ENCODE data around the gene DNAJB1.
A peak's percentile ranks its signal among the peaks of the same experiment; 100 is the strongest.
"Not testable (repeated sequence)": the region's sequence is repeated elsewhere in the genome, so short reads cannot be mapped to it uniquely, and the experiment has no call there.

Gene DNAJB1

DNA sequence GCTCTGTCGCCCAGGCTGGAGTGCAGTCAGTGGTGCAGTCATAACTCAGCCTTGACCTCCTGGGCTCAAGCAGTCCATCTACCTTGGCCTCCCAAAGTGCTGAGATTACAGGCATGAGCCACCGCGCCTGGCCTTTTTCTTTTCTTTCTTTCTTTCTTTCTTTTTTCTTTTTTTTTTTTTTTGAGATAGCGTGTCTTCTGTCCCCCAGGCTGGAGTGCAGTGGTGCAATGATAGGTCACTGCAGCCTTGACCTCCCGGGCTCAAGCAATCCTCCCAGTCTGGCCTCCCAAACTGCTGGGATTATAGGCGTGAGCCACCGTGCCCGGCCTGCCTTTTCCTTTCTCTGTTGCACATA lies 33.8 kb upstream of the DNAJB1 start:
- DNase-seq, result not testable (repeated sequence)

DNA sequence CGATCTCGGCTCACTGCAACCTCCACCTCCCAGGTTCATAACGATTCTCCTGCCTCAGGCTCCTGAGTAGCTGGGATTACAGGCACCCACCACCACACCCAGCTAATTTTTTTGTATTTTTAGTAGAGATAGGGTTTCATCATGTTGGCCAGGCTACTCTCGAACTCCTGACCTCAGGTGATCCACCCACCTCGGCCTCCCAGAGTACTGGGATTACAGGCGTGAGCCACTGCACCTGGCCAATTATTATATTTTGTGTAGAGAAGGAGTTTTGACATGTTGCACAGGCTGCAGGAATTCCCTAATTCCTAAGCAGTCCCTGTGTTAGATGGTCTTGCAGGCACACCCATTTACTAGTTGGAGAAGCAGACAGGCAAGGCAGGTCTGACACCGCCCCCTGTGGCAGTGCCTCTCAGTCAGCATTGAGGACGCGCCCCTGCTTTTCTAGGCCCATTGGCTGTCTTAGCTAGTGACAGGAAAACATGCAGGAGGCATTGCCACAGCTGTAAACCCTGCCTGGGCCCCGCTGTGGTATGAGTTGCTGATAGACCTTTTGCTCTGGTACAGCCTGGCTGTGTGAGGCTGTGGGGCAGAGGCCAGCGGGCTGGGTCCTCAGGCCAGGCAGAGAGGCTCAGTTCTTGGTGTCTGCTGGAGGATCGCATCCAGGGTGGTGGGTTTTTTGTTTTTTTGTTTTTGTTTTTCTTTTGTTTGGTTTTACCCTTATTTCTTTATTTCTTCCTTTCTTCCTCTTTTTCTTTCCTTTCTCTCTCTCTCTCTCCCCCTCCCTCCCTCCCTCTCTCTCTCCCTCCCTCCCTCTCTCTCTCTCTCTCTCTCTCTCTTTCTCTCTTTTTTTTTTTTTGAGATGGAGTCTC lies 33.2 kb upstream of the DNAJB1 start:
- DNase-seq, result peak; percentile 96

DNA sequence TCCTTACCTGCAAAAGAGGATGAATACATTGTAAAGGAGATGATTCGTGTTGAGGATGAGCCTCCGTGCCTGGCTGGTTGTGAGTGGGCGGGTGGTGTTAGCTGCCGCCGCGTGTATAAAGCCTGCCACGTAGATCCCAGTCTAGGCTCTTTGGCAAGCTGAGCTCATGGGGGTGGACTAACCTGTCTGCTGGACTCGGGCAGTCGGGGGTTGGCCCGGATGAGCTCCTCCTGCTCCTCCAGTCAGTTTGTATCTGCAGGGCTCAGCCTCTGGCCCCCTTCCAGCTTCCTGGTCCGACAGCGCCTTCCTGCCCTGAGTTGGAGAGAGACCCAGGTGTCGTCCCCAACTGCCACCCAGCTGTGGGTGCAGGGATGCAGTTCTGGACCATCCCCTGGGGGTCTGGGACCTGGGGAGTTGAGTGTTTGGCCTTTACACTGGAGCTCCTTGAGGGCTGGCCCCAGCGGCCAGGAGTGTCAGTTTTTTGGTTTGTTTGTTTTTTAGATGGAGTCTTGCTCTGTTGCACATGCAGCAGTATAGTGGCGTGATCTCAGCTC lies 32.1 kb upstream of the DNAJB1 start:
- DNase-seq, result no peak

DNA sequence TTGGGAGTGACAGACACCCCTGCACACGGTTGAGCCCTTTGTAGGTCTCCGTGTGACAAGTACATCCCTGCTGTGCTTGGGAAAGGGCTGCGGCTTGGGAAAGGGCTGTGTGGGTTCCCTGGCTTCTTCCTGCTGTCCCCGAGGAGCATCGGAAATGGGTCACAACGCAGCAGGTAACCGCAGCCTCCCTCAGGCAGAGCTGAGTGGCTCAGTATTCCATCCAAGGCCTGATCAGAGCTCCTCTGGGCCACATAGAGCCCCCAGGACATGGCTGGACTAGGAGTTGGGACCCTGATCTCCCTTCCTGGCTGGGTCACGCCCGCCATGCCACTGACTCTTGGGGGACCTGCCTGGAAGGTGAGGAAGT lies 27.5 kb upstream of the DNAJB1 start:
- no peak for DNase-seq

DNA sequence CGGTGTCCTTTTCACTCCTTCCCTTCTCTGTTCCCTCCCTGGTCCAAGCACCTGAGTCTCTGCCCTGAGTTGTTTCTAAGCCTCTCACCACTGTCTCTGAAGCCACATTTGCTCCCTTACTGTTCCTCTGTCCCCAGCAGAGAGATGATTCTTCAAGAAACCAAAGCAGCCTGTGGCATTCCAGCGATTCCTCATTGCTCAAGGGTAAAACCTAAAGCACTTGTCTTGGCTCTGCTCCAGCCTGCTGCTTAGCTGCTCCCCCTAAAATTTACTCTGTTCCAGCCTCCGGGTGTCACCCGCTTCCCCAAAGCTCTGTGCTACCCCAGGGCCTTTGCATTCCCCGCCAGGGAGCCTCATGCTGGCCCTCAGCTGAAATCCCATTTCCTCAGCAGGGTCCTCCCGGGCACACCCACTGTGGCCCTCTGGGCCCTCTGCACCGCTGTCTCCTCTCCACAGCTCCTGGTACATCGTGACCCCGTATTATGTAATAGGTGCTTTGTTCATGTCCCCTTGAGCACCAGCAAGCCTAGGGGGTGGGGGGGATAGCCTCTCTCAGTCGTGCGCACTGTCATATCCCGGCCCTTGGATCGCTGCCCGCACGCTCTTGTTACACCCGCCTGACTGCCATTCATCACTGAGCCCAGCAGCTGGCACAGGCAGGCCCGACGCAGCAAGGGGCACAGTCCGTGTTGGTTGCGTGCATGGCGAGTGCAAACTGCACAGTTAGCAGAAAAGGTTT lies 26.9 kb upstream of the DNAJB1 start:
- no peak for DNase-seq

DNA sequence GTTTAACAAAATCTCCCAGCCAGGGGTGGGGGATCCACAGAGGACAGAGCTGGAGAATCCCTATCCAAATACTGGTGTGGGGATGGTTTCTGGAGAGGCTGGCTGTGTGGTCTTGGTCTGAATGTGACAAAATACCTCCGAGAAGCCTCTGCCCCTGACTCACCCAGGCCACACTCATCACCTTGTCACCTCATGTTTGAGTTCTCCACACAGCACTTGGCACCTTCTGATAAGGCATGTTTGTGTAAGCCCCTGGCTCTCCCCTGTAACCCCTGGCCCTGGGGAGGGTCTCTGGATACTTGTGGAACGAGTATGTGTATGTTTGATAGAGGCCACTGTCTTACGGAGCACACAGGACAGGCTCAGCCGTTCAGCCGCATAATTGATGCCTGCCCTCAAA lies 25.9 kb upstream of the DNAJB1 start:
- no peak for DNase-seq

DNA sequence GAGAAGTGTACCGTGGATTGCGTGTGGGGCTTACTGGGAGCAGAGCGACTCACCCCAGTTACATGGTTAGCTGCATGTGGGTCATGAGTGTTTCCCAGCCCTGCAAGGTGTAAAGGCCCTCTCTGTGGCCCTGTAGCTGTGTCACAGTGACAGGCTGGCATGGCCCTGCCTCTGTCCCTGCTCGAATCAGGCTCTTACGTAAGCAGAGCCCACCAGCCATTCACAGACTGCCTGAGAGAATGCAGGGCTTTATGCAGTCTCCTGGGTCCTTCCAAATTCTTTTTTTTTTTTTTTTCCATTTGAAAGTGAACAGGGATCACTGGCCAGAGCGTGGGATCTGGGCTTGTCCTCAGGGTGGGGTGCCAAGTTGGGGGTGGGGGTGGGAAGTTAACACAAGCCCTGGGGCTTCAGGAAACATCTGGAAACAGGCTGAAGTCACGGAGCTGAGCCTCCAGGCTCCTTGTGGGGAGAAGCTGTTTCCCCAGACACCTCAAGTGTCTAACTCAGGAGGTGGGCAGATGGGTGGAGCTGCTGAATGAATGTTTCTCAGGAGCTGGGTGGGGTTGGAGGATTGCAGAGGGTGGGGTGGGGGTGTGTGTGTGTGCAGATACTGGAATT lies 24.6 kb upstream of the DNAJB1 start:
- DNase-seq, result peak; percentile 56

DNA sequence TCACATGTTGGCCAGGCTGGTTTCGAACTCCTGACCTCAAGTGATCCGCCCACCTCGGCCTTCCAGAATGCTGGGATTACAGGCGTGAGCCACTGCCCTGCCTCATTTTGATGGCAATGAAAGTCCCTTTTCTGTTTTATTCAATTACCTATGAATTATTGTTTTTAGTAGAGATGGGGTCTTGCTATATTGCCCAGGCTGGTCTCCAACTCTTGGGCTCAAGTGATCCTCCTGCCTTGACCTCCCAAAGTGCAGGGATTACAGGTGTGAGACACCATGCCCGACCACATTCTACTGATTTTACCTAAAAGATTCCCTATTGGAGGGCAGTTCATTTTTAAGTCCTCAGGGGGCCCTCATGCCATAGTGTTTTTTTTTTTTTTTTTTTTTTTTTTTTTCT lies 23.8 kb upstream of the DNAJB1 start:
- not testable (repeated sequence) for DNase-seq

DNA sequence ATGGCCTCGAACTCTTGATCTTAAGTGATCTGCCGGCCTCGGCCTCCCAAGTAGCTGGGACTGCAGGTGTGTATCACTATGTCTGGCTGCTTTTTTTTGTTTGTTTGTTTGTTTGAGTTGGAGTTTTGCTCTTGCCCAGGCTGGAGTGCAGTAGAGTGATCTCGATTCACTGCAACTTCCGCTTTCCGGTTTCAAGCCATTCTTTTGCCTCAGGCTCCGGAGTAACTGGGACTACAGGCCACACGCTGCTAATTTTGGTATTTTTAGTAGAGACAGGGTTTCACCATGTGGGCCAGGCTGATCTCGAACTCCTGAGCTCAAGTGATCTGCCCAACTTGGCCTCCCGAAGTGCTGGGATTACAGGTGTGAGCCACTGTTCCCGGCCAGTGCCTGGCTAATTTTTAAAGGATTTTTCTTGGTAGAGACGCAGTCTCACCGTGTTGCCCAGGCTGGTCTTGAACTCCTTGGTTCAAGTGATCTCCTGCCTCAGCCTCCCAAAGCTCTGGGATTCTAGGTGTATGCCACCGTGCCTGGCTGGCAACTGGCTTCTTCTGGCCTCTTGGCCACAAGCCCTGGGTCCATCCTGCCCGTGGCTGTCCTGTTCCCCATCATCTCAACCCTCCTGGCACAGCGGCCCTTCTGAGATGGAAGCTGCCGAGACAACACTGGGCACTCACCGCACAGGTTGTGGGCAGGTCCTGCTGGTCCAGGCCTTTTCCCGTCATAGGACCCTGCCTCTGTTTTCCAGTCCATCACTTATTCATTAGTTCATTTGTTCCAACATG lies 22.7 kb upstream of the DNAJB1 start:
- no peak for DNase-seq

DNA sequence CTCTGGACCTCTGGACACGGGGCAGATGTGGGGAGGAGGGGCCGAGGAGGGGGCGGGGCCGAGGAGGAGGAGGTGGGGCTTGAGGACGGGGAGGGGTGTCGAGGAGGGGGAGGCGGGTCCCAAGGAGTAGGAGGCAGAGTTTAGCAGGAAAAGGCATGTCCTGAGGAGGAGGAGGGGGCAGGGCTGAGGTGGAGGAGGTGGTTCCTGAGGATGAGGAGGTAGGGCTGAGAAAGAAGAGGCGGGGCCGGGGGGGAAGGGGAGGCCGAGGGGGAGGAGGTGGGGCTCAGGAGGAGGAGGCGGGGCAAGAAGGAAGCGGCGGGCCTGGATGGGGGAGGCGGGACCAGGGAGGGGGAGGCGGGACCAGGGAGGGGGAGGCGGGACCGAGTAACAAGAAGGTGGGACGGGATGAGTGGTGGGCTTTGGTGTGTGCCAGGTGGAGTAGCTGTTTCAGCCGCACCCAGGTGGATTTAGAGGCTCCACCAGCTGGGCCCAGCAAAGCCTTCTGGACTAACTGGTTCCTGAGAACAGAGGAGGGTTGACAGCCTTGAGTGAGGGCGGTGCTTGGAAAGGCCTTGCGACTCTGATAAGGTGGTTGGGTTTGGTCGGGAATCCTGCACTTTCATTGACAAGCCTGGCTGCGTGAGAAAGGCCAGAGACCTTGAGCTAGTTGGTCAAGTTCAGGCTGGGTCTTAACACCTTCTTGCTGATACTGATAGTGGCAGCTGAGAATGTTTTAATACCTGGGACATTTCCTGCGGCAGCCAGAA lies 18.9 kb upstream of the DNAJB1 start:
- DNase-seq, result peak; percentile 92

DNA sequence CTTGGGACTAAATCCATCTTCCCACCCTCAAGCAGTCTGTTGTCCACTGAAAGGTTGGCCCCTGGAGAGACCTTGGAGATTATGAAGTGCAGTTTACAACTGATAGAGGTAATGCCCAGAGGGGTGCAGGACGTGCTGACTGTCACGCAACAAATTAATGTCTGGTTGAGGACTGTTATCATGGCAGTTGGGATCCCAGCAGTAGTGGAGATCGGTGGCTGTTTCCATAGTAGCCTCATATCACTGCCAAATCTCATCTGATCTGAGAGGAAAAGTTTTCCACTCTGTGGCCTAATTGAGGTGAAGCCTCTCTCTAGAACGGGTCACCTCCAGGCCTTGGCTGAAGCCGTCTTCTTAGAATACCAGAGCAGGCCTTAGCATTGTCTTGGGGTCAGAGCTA lies 15.3 kb upstream of the DNAJB1 start:
- no peak for DNase-seq

DNA sequence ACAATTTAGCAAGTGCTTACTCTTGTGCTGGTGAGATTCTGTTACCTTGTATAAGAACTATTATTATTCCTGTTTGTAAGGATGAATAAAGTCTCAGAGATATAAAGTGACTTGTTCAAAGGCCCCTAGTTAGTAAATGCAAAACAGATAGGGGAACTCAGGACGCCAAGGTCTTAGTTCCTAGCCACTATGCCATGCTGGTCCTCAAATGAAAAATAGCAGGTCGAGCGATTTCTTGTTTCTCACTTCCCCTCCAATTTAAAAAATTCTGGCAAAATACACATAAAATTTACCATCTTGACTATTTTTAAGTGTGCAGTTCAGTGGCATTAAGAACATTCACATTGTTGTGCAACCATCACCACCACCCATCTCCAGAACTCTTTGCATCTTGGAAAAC lies 12.3 kb upstream of the DNAJB1 start:
- no peak for DNase-seq

DNA sequence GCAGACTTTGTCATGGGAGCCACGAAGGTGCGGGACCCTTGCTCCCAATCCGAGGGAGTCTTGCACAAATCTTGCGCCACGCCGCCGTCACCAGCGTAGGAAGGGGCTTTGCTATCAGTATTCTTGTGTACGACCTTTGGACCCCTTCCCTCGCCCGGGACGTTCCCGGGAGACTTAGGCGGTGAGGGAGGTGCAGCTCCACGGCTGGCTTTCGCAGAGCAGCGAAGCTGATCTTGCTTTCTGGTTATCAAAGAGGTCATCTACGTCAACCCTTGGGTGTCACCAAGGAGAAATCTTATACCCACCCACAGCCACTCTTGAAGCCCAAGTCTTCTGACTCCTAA lies 11.8 kb upstream of the DNAJB1 start:
- no peak for DNase-seq

DNA sequence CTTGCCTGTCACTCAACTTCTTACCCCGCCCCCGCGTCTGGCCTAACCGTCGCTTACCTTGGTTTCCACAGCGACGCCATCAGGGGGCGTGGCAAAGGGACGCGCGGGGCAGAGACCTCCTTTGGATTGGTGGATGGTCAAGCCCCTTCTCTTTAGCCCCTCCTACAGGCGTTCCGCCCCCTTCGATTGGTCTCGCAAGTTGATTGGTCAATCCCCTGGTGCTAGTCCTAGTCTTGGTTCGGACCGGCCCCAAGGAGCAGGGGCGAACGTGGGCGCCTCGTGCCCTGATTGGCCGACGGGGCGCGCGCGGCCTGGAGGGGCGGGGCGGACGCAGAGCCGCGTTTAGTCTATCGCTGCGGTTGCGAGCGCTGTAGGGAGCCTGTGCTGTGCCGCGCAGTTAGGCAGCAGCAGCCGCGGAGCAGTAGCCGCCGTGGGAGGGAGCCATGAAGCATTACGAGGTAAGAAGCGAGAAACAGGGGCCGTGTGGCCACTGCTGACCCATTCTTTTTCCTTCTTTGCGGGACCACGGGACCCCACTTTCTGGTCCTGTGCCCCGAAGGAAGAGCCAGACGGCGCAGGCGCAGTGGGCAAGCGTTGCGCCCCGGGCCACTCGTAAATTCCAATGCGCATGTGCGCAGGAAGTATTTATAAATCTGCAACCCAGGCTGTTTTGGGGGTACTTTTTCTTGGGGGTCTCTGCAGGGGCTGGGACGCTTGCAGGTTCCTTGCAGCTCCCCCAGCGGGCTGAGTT lies 11.2 kb upstream of the DNAJB1 start, which contains the start of gene TECR:
Gene TECR, plus strand, starts transcription at position 341 of the 751 bp plus-strand sequence. Its CDS starts 103 bp downstream, at position 444.
- DNase-seq, result peak; percentile 100

DNA sequence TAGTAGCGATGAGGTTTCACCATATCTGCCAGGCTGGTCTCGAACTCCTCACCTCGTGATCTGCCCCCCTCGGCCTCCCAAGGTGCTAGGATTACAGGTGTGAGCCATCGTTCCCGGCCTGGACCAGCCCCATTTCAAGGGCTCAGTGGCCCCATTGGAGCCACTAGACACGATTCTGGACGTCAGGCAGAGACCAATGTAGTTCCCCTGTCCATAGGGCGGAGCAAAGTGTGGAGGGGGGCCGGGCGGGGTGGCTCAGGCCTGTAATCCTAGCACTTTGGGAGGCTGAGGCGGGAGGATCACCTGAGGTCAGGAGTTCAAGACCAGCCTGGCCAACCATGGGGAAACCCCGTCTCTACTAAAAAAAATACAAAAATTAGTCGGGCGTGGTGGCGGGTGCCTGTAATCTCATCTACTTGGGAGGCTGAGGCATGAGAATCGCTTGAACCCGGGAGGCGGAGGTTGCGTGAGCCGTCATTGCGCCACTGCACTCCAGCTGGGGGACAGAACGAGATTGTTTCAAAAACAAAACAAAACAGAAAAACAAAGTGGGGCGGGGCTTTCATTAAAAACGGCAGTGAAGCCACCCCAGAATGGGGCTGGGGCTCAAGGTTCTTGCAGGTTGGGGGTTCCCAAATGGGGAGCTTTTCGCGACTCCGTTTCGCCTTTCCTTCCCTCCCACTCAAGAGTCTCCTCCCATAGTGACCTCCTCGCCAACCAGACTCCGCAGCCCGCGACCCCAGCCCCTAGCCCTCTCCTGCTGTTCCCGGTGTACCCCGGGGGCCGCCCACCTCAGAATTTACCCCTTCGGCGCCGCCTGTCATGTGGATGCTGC lies 10.4 kb upstream of the DNAJB1 start:
- no peak for DNase-seq

DNA sequence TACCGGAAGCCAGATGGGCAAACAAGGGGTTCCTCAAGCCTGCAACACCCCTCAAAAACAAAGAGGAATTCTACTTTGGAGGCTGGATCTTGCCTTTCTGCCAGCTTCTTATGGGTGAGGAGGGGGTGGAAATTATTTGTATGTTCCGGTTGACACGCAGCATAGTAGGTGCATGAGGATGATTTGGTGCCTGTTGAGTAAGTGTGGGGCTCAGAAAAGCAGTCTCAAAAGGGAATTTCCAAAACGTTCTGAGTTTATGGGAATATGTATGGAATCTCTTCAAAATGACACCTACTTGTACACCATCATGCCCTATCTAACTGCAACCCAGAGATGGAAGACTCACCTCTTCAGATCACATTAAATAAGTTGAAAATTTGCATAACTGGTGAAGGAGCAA lies 8.2 kb upstream of the DNAJB1 start:
- DNase-seq, result no peak

DNA sequence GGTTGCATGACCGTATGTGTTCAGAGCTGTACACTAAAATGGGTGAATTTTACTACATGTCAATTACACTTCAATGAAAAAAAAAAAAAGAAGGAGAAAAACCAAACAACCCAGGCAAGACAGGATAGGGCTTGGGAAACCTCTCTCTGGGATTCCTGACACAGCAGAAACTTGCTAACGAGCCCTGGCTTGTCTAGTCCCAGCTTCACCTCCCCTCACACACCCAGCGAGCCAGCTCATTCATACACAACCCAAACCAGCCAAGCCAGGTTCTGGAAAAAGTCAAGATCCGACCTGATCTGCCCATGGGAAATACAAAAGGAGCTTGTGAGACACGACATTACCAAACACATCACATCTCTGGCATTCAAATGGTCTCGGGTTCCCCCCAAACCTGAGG lies 7.5 kb upstream of the DNAJB1 start:
- DNase-seq, result no peak

DNA sequence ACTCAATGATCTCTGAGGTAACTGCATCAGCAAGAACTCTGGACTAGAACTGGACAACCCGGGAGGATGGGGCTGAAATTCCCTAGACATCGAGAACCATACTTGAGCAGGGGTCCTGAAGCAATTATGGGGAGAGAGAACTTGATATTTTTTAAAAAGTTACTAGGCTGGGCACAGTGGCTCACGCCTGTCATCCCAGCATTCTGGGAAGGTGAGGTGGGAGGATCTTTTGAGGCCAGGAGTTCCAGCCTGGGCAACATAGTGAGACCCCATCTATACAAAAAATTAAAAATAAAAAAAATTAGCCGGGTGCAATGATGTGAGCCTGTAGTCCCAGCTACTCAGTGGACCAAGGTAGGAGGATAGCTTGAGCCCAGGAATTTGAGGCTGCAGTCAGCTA lies 2.3 kb upstream of the DNAJB1 start:
- no peak for DNase-seq

DNA sequence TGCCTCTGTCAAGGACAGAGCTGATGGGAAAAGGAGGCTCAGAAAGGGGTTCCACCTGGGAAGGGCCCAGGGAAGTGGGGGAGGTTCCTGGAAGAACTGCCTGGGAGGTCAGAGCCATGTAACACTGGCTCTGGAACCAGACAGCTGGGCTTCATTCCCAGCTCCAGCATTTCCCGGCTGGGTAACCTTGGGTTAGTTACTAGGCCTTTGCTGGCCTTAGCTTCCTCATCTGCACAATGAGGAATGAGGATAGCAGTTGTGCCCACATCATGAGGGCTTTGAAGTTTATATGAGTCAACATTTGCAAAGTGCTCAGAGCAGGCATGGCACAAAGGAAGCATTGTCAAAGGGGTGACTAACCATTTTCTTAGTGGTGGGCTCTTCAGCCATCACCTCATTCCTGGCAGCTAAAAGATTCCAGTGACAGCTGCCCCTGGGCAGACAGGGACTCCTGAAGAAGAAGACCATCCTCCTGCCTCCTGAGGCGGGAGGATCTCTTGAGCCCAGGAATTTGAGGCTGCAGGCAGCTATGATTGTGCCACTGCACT lies 1.7 kb upstream of the DNAJB1 start:
- DNase-seq, result no peak

DNA sequence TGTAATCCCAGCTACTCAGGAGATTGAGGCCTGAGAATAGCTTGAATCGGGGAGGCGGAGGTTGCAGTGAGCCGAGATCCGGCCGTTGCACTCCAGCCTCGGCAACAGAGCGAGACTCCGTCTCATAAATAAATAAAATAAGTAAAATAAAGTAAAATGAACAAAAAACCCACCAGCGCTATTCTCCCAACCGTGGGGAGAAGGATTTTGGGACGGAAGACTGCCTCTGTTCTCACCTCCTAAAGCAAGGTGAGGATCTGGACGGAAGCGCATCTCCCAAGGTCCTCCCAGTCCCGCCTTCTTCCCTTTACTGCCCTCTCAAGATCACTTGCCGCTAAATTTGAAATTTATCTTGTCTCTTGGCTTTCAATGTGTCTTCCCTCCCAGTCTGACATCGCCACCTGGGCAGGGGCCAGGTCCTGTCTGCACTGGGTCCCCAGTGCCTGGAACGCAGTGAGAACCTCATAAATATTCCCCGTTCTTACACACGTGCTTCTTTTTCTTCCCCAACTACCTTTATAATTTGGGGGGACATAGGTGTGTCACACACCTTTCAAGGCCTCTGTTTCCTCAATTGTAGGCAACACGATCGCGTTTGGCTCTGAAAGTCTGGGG lies 1.2 kb upstream of the DNAJB1 start:
- no peak for DNase-seq

All from hematopoietic multipotent progenitor cell treated with erythropoietin and hydrocortisone succinate and interleukin-3 and kit ligand, for 4 days (in vitro differentiated cells).